Sigmoid colon (tissue), 7 donors: ENCODE results near the gene BRS3. TPM values are rescaled to one million over a fixed set of nuclear protein-coding genes. Genes with fewer than 3 reads are reported as not detected.

Experiments used
- DNase-seq: peaks from one replicate; pipeline ENCODE4 v3.0.0-alpha.2; 2019
- H3K27ac ChIP-seq, 4 donors: fragments of 200-600 bp; sonication (generic); one replicate each; pipeline ENCODE4 v1.5.1; 2016 to 2019; ENCODE audit warnings: mild to moderate bottlenecking in 1 of 4
- H3K27me3 ChIP-seq, 3 donors: fragments of 200-600 bp; sonication (generic); one replicate each; pipeline ENCODE4 v1.5.1; 2019; ENCODE audit warnings: mild to moderate bottlenecking in 1 of 3
- H3K36me3 ChIP-seq, 4 donors: fragments of 200-600 bp; sonication (generic); one replicate each; pipeline ENCODE4 v1.5.1; 2016 to 2019
- H3K4me1 ChIP-seq, 4 donors: fragments of 200-600 bp; sonication (generic); one replicate each; pipeline ENCODE4 v1.5.1; 2017 to 2019
- H3K4me3 ChIP-seq, 4 donors: fragments of 200-600 bp; sonication (generic); one replicate each; pipeline ENCODE4 v1.5.1; 2017 to 2019; ENCODE audit warnings: mild to moderate bottlenecking in 2 of 4, moderate library complexity in 1 of 4
- H3K9me3 ChIP-seq, 4 donors: fragments of 200-600 bp in 3 of 4; sonication (generic) in 3 of 4; one replicate each; pipeline versions ENCODE4 v1.5.1 to v1.6.1; 2013 to 2019
- CTCF ChIP-seq, 4 experiments: fragments of 450-650 bp in 3 of 4; fragments of 200-600 bp in 1 of 4; IDR thresholded peaks; one replicate each; pipeline ENCODE4 v1.5.1; 2016 to 2019; ENCODE audit warnings: antibody characterized with exemption in 4 of 4, mild to moderate bottlenecking in 3 of 4, moderate library complexity in 2 of 4
- EP300 ChIP-seq, 4 donors: sonication (generic); formaldehyde crosslinking; IDR thresholded peaks; one replicate each; pipeline ENCODE4 v1.6.1; 2017; ENCODE audit warnings: antibody characterized with exemption in 4 of 4
- POLR2A ChIP-seq, 2 donors: fragments of 450-650 bp; IDR thresholded peaks; one replicate each; pipeline ENCODE4 v1.6.1; 2016; ENCODE audit warnings: antibody characterized with exemption in 2 of 2, mild to moderate bottlenecking in 2 of 2, moderate library complexity in 2 of 2
- POLR2AphosphoS5 ChIP-seq, 4 donors: sonication (generic); formaldehyde crosslinking; IDR thresholded peaks; one replicate each; pipeline ENCODE4 v1.6.1; 2017; ENCODE audit warnings: antibody characterized with exemption in 4 of 4
- WGBS, 2 donors: extraction: QIAGEN DNeasy Blood & Tissue Kit; methylation state at CpG; one replicate each; pipeline ENCODE4 v1.1.7; 2013; 5-methylcytosine and 5-hydroxymethylcytosine counted together
- intact Hi-C: fragments of 100-400 bp; cut with DNase I; formaldehyde crosslinking; loops from one replicate; pipeline ENCODE4 v1.15.1; 2023
- polyA plus RNA-seq, 3 donors: library from polyadenylated mRNA; stranded (reverse); fragments of 200-250 nt; gene quantifications; one replicate each; pipeline ENCODE4 v1.2.3, GENCODE V29; 2013
- total RNA-seq, 4 donors: library from RNA; depleted of rRNA; stranded (reverse); fragments of >200 nt; gene quantifications; one replicate each; pipeline ENCODE4 v1.1.0, GENCODE V29; 2016
- donor health status: healthy with polysubstance abuse.
- donor health status: Bipolar disorder and iron deficiency.
- donor health status: healthy.

BRS3 gene
- total and polyA plus RNA-seq, 7 donors = not detected

- H3K9me3 ChIP-seq = no peaks in the 10 kb centered on the region
- H3K4me1 ChIP-seq = peaks cover 0 to 19% (median 11%) of the 10 kb centered on the region in 4 donors
- intact Hi-C loops = loop anchor here (2.0 to 10.0 kb wide), 2 partner anchors 29 to 49 kb away; partner anchors contain the start of gene HTATSF1
- TF ChIP-seq POLR2AphosphoS5 (IDR thresholded peaks at IDR 0.05) (peak in 1 of 4 donors; percentile 11), EP300 (IDR thresholded peaks at IDR 0.05) (no peak)
- H3K27ac ChIP-seq = peak overlapping the region; percentile 55 to 70 (median 67)
- 12 to 53% methylated on average over 2 of the region's 2 CpGs for WGBS, 2 donors
- H3K27me3 ChIP-seq = no peaks in the 10 kb centered on the region
- no peak overlapping the region for H3K4me3 ChIP-seq
- peak; percentile 95 for DNase-seq
- no peaks in the 10 kb centered on the region for H3K36me3 ChIP-seq
Observed at GRCh38 chrX:136525738-136526606, 38.2 kb downstream of the BRS3 start.

GRCh38 chrX:136528645-136529315 lies 41.0 kb downstream of the BRS3 start:
- Histone ChIP-seq H3K27me3 (no peaks in the 10 kb centered on the region), H3K4me1 (peaks cover 0 to 19% (median 11%) of the 10 kb centered on the region in 4 donors), H3K4me3 (no peak overlapping the region), H3K9me3 (no peaks in the 10 kb centered on the region), H3K27ac (no peak overlapping the region), H3K36me3 (no peaks in the 10 kb centered on the region)
- intact Hi-C loops = loop anchor here (10.0 kb wide), 1 partner anchor 46 kb away; no protein-coding TSS in a partner anchor
- TF ChIP-seq POLR2AphosphoS5 (IDR thresholded peaks at IDR 0.05) (no peak), CTCF (IDR thresholded peaks at IDR 0.05) (no peak), POLR2A (IDR thresholded peaks at IDR 0.05) (no peak), EP300 (IDR thresholded peaks at IDR 0.05) (no peak)
- WGBS, 2 donors = 74 to 81% methylated on average over 8 of the region's 8 CpGs
- DNase-seq = no peak

GRCh38 chrX:136529795-136530194 lies 42.0 kb downstream of the BRS3 start:
- H3K36me3 ChIP-seq = no peaks in the 10 kb centered on the region
- H3K9me3 ChIP-seq = no peaks in the 10 kb centered on the region
- 57 to 61% methylated on average over 2 of the region's 2 CpGs for WGBS, 2 donors
- H3K27me3 ChIP-seq = no peaks in the 10 kb centered on the region
- H3K4me1 ChIP-seq = peaks cover 0 to 19% (median 11%) of the 10 kb centered on the region in 4 donors
- DNase-seq = no peak
- no peak overlapping the region for H3K4me3 ChIP-seq
- intact Hi-C loops = loop anchor here (10.0 kb wide), 1 partner anchor 45 kb away; no protein-coding TSS in a partner anchor
- no peak for TF ChIP-seq CTCF (IDR thresholded peaks at IDR 0.05)
- no peak for TF ChIP-seq EP300 (IDR thresholded peaks at IDR 0.05)
- TF ChIP-seq POLR2A (IDR thresholded peaks at IDR 0.05) = no peak
- TF ChIP-seq POLR2AphosphoS5 (IDR thresholded peaks at IDR 0.05) = no peak
- no peak overlapping the region for H3K27ac ChIP-seq

GRCh38 chrX:136531951-136532350 lies 44.2 kb downstream of the BRS3 start, which contains the start of gene VGLL1:
Gene VGLL1 (plus strand): TSS chrX:136532215. CDS start chrX:136536021, 3,806 bp downstream.
- Histone ChIP-seq H3K4me3 (no peak within 1 kb of the TSS), H3K27ac (no peak within 1 kb of the TSS), H3K36me3 (no peaks in the 10 kb centered on the region), H3K4me1 (peaks cover 0 to 2% (median 0%) of the 10 kb centered on the region in 4 donors), H3K27me3 (no peaks in the 10 kb centered on the region), H3K9me3 (no peaks in the 10 kb centered on the region)
- intact Hi-C loops = no loop called here
- TF ChIP-seq CTCF (IDR thresholded peaks at IDR 0.05) (no peak), POLR2AphosphoS5 (IDR thresholded peaks at IDR 0.05) (no peak), EP300 (IDR thresholded peaks at IDR 0.05) (no peak)
- WGBS, 2 donors = 82 to 87% methylated on average over 3 of the region's 3 CpGs
- no peak for DNase-seq

GRCh38 chrX:136534131-136534530 lies 46.4 kb downstream of the BRS3 start:
- TF ChIP-seq POLR2A (IDR thresholded peaks at IDR 0.05) (no peak), EP300 (IDR thresholded peaks at IDR 0.05) (no peak), POLR2AphosphoS5 (IDR thresholded peaks at IDR 0.05) (no peak), CTCF (IDR thresholded peaks at IDR 0.05) (no peak)
- Histone ChIP-seq H3K36me3 (no peaks in the 10 kb centered on the region), H3K27ac (no peak overlapping the region), H3K4me1 (no peaks in the 10 kb centered on the region), H3K9me3 (no peaks in the 10 kb centered on the region), H3K27me3 (no peaks in the 10 kb centered on the region), H3K4me3 (no peak overlapping the region)
- no peak for DNase-seq
- intact Hi-C loops = no loop called here
- 89 to 94% methylated on average over 2 of the region's 2 CpGs for WGBS, 2 donors
